Hindlimb muscle (tissue), 1 donor: ENCODE measurements around the gene SLC16A3. TPM values are rescaled to one million over a fixed set of nuclear protein-coding genes. Genes with fewer than 3 reads are reported as not detected.
"Not testable (repeated sequence)": the region's sequence is repeated elsewhere in the genome, so short reads cannot be mapped to it uniquely, and the experiment has no call there.

Source experiments
- DNase-seq: peaks from one replicate; pipeline ENCODE4 v3.0.0-alpha.2; 2013
- polyA plus RNA-seq: library from polyadenylated mRNA; unstranded; fragments of 120-200 nt; gene quantifications from one replicate; pipeline ENCODE4 v1.2.1, GENCODE V29; 2013; ENCODE audit not compliant: insufficient read length

SLC16A3 gene
- polyA plus RNA-seq, 1 donor = 34.8 TPM

DNA sequence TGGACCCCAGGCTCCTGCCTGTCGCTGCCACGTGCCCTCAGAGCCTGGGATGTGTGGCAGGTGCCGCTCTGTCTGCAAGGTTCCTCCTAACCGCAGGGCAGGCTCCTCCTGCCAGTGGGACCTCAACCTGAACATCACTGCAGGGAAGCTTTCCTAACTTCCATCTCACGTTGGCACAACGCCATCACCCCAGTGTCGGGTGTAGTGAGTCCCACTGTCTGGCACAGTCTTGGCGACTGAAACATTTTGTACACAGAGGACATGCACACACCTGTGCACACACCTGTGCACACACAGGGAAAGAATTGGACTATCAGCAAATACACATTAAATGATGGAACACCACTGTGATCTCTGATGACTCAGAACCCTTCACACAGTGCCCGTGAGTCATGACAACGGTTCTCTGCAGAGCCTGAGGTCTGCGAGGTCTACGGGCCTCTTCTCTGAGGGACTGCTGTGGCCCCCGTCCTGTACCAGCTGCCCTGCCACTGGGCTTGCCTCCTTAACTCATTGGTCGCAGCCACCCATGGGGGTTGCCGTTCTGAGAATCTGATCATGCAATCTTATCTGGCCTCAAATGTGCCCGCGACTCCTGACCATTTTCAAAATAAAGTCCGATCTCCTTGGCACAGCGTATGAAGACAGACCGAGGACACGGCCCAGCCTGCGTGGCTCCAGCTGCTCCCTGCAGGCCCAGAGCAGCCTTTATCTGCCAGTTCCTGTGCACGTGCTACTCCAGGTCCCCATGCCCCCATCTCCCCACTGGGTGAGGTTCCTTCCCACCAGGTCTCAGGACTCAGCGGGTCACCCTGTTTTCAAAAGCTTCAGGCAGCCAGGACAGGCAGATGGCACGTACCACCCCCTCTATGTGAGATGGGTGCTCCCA is 23.8 kb upstream of the SLC16A3 start:
- no peak for DNase-seq

DNA sequence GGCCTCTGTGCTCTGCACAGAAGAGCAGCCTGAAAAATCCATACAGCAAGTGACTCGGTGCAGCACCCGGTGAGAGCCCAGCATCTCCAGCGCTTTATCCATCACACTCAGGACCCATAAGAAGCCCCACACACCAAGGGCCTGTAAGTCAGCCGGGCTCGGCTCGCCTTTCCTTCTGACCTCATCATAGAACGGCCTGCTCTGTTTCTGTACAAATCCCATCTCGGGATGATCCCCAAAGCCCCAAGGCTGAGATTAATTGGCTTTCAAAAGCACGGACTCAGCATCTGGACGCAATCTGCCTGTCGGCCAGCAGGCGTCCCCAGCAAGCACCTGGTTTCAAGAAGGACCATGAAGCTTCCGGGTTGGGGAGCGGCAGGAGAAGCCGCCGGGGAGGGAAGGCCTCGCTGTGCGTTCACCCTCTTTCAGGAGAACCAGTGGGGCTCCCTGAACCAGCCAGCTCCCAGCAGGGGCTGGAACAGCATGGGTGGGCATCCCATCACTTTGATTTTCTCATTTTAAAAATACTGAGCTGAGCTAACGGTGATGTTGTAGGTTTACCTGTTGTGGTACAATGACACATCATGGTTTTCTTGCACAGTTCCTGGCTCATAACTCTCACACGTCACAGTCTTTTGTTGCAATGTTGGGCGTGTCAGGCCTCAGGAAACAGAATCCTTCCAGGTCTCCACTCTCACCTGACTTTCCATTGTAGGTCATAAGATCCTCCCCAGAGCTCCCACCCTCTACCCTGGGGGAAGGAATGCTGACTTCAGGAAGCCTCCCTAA is 22.9 kb upstream of the SLC16A3 start:
- DNase-seq = peak; percentile 86

DNA sequence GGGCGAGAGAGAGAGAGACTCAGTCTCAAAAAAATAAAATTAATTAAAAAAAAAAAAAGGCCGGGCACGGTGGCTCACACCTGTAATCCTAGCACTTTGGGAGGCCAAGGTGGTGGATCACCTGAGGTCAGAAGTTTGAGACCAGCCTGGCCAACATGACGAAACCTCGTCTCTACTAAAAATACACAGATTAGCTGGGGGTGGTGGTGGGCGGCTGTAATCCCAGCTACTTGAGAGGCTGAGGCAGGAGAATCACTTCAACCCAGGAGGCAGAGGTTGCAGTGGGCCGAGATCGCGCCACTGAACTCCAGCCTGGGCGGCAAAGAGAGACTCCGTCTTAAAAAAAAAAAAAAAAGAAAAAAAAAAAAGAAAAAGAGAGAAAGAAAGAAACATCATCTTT is 18.2 kb upstream of the SLC16A3 start:
- DNase-seq = not testable (repeated sequence)

GRCh38 chr17:82212331-82213250 is 16.3 kb upstream of the SLC16A3 start, which contains the start of gene CCDC57:
Gene CCDC57 (minus strand): TSS chr17:82212842. CDS start chr17:82201944, 10,898 bp downstream.
- DNase-seq = peak; percentile 83

DNA sequence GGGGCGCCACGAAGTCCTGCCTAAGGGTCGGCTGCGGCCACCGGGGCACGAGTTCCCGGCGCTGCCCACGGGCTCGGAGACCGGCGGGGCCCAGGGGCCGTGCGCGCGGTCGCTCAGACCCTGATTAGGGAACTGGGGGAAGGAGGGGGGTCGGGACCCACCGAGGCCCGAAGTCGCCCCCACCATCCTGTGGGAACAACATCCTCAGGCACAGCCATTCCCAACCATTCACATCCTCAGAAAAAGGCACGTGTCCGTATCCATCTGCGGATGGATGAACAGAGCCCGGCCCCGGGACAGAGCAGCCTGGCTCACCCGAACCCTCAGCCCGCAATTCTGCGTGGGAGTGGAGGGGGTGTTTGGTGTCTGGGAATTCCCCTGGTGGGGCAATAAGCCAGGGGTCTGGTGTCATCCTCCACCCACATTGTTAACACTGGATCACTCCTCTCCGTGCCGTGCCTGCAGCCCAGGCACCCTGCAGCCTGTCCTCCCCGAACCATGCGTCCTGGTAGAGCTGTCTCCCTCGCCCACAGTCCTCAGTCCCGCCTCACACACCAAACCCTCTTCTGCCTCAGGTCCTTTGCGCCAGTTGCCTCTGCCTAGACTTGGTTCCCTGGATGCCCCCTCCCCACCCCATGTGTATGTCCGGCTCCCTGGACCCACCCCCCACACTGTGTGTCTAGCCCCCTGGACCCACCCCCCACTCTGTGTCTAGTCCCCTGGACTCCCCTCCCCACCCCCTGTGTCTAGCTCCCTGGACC is 15.4 kb upstream of the SLC16A3 start:
- no peak for DNase-seq

DNA sequence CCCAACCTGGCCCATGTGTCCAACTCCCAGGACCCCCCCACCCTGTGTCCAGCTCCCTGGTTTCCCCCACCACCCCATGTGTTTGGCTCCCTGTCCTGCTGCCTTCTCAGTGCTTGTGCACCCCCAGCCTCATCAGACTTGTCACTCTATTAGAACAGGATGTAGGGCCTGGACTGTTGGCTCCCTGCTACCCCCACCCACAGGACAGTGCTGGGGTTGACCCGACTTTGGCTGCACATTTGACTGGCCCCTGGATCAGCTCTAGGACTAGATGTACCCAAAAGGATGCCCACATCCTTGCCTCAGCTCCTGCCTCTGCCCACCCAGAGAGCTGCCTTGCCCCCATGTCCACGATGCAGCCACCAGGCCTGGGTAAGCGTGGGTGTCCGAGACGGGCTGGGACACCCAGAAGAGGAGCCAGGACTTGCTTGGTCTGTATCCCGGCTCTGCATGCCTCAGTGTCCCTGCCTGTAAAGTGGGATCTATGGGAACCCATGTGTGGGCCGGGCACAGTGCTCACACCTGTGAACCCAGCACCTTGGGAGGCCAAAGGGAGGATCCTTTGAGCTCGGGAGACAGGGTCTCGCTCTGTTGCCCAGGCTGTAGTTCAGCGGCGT is 14.7 kb upstream of the SLC16A3 start:
- DNase-seq = no peak

DNA sequence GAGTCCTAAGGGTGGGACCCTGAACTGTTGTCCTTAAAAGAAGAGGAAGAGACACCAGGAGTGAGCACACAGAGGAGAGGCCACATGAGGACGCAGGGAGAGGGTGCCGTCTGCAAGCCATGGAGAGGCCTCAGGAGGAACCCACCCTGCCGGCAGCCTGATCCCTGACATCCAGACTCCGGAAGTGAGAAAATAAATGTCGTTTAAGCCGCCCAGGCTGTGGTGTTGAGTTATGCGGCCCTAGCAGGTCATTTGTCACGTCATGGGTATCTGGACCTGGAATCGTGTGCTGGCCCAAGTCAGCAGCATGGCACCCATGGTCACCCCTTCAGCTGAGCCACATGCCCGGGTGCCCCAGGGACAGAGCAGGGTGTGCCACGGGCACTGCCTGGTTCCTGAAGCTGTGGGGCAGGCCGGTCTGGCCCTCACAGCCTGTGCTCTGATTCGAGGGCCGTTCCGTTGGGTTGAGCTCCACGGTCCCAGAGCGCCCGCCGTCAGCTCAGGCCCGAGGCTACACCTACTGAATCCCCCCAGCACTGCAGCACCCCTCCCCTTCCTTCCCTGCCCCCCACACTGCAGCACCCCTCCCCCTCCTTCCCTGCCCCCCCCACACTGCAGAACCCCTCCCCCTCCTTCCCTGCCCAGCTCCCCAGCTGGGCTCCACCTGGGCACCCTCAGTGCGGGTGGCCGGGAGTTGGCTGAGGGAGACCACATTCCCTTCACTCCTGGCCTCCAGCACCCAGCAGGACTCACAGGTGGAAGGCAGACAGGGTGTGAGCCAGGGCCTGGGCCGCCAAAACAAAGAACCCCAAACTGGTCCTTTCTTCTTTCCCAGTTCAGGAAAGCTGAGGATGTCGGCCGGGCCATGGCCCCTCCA is 13.5 kb upstream of the SLC16A3 start:
- no peak for DNase-seq

- no peak for DNase-seq
Measured at GRCh38 chr17:82215972-82216300, 12.9 kb upstream of the SLC16A3 start.

DNA sequence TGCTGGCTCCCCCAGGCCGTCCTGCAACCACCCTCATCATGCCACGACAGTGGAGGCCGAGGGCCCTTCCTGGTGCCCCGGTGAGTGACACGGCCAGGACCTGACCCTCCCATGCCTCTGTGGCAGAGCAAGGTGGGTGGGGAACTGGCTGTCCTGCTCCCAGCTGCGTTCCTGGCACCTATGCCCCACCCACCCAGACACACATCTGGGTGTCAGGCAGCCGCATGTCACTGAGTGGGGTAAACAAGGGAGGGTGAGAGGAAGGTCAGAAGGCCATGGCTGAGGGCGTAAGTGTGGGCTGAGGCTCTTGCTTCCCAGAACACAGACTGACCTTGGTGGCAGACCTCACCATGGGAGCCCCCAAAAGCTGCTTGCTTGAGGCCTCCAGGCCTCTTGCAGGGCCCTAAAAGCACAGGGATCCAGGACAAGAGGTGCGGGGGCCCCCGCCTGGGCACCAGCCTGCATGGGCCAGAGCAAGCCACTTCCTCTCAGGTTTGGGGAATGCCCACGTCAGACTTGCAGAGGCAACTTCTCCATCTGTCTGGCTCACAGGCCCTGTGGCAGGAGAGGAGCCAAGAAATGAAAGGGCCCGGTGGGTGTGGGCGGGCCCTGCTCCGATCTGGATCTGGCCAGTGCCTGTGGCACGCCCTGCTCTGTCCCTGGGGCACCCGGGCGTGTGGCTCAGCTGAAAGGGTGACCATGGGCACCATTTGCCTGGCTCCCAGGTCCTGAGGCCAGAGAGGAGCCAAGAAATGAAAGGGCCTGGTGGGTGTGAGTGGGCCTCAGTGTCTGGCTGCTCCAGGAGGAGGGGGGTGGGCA is 12.3 kb upstream of the SLC16A3 start:
- no peak for DNase-seq

GRCh38 chr17:82217120-82217529 is 11.7 kb upstream of the SLC16A3 start:
- no peak for DNase-seq

GRCh38 chr17:82217530-82218204 is 11.2 kb upstream of the SLC16A3 start:
- no peak for DNase-seq

DNA sequence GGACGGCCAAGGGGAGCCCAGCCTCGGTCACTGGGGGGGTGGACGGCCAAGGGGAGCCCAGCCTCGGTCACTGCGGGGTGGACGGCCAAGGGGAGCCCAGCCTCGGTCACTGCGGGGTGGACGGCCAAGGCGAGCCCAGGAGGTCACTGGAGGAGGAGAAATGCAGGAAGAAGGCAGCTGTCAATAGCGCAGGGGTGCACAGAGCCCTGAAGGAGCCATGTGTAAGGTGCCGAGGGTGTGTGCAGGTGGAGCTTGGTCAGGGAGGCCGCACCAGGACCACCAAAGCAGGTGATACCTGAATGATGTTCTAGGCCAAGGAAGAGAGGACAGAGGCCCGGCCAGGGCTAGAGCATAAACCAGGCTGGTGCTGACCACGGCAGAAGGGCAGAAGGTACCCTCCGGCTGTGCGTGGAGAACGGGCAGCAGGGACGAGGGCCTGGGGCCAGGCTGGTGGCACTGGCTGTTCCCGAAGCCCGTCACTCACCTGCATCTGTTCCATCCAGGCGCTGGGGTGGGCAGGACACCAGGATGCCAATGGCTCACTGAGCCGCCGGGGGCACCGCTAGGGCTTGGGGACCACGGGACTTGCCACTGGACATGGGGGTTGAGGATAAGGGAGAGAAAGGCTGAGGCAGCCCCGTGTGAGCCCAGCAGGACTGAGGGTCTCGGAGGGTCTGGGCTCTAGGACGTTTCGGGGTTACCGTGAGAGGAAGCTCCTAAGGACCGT is 10.3 kb upstream of the SLC16A3 start:
- no peak for DNase-seq

DNA sequence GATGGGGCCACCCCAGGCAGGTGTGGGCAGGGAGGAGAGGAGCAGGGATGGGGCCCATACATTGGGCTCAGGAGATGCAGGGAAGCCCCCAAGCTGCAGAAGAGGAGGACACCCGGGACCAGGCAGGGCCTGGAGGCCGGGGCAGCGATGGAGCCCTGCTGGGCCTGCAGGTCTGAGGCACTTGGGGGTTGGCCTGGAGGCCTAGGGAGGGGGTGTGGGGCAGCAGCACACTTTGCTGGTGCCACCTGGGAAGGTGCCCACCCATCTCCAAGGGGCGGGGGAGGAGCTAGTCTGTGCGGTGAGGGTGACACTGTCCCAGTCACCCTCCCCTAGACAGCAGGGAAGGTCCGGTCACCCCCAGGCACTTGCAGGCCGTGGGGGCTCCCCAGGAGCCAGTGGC is 9.8 kb upstream of the SLC16A3 start:
- no peak for DNase-seq

GRCh38 chr17:82219753-82220709 is 8.8 kb upstream of the SLC16A3 start:
- DNase-seq = no peak

DNA sequence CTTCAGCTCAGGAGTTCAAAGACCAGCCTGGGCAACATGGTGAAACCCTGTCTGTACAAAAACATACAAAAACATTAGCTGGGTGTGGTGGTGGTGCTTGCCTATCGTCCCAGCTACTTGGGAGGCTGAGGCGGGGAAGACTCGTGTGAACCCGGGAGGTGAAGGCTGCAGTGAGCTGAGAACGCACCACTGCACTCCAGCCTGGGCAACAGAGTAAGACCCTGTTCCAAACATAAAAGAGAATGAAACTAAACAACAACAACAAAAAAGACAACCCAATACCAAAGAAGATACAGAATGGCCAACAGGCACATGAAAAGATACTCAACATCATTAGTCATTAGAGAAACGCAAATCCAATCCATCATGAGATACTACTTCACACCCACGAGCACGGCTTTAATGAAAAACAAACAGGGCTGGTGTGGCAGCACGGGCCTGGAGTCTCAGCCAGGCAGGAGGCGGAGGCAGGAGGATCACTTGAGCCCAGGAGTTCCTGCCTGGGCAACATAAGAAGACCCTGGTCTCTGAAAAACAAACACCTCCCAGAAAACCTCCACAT is 7.4 kb upstream of the SLC16A3 start:
- no peak for DNase-seq

DNA sequence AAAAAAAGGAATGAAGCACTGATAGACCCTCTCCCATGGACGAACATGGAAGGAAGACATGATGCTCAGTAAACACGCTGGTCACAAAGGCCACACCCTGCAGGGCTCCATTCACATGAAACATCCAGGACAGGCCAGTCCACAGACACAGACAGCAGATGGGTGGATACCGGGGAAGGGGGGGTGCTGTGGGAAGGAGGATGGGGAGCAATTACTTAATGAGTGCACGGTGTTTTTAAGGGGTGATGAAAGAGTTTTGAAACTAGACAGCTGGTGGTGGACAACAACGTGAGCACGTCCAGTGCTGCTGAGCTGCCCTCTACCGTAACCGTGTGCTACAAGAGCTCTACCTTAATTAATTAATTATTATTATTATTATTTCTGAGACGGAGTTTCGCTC is 6.0 kb upstream of the SLC16A3 start:
- no peak for DNase-seq

- DNase-seq = no peak
Measured at GRCh38 chr17:82223517-82223916, 5.3 kb upstream of the SLC16A3 start.
